Measurements from ENCODE around the gene P3H3.
A peak's percentile ranks its signal among the peaks of the same experiment; 100 is the strongest.

Gene P3H3

DNA sequence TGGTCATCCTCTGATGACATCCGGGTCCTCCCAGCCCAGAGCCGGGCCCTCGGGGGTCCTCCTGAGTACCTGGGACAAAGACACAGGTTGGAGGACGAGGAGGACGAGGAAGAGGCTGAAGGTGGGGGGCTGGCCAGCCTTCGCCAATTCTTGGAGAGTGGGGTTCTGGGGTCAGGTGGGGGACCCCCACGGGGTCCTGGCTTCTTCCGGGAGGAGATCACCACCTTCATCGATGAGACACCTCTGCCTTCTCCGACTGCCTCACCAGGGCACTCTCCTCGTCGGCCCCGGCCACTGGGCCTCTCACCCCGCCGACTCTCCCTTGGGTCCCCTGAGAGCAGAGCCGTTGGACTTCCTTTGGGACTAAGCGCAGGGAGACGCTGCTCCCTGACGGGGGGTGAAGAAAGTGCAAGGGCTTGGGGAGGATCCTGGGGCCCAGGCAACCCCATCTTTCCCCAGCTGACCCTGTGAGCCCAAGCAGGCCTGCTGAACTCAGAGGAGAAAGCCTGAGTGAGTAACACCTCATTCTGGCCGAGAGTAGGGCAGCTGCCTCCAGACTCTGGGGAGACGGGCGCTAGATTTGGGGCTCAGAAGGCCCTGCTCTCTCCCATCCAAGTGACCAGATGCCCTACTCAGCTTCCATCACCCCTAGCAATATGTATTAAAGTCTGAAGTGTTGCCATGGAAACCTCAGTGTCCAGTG is 1.3 kb upstream of the P3H3 start:
- no peak overlapping the region for H3K4me3 ChIP-seq (ENCODE audit: low read depth, low read length)
- TF ChIP-seq, protein P1, sequence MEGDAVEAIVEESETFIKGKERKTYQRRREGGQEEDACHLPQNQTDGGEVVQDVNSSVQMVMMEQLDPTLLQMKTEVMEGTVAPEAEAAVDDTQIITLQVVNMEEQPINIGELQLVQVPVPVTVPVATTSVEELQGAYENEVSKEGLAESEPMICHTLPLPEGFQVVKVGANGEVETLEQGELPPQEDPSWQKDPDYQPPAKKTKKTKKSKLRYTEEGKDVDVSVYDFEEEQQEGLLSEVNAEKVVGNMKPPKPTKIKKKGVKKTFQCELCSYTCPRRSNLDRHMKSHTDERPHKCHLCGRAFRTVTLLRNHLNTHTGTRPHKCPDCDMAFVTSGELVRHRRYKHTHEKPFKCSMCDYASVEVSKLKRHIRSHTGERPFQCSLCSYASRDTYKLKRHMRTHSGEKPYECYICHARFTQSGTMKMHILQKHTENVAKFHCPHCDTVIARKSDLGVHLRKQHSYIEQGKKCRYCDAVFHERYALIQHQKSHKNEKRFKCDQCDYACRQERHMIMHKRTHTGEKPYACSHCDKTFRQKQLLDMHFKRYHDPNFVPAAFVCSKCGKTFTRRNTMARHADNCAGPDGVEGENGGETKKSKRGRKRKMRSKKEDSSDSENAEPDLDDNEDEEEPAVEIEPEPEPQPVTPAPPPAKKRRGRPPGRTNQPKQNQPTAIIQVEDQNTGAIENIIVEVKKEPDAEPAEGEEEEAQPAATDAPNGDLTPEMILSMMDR (IDR thresholded peaks at IDR 0.05; ENCODE audit: low read depth, low read length) = no peak

DNA sequence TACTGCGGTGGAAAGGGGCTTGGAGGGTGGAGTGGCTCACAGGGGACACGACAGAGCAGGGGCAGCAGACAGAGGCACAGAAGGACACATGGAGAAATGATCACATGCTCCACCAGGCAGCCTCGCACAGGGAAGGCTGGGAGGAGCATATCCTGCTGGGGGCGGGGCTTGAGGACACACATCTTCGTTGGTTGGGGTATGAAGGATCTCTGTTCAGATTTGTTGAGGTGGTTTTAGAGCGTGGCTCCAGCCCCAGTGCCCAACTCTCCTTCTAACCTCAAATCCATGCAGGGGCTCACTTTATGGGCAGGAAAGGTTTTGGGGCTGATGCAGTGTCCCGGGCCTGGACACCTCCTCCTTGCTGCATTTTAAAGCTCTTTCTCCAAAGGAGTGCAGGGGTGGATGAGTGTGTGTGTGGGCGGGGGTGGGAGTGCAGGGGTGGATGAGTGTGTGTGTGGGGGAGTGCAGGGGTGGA is 733 bp upstream of the P3H3 start:
- H3K4me3 ChIP-seq (ENCODE audit: low read depth, low read length) = peak overlapping the region; percentile 33
- TF ChIP-seq, protein P1 (IDR thresholded peaks at IDR 0.05; ENCODE audit: low read depth, low read length) = no peak

DNA sequence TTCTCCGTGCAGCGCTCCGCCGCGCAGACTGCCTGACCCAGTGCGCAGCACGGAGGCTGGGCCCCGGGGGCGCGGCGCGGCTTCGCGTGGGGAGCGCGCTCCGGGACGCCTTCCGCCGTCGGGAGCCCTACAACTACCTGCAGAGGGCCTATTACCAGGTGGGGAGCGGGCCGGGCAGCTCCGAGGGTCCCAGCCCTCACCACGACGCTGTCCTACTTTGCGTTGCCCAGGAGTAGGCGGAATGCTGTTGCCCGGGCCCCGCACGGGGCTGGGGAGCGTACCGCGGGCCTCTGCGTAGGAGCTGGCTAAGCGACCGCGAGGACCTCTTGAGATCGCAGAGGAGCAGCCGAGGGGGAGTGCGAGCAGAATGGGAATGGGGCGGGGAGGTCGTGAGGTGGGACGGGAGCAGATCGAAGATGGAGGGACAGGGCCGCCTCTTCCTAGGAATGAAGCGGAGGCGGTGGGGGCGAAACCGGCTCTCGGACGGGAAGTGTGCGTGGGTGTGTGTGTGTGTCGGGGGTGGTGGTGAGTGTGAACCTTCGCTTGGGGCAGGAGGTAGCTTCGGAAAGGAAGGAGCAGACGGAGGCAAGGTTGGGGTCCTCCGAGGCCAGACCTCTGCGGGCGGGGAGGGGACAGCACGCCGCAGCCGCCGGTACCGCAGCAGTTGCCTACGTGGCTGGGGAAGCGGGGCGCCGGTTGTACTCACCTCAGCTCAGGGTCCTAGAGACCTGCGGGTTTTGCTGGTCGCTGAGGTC is 751 bp downstream of the P3H3 start:
- TF ChIP-seq, protein P1 (IDR thresholded peaks at IDR 0.05; ENCODE audit: low read depth, low read length) = no peak
- H3K4me3 ChIP-seq (ENCODE audit: low read depth, low read length) = peak overlapping the region; percentile 91

DNA sequence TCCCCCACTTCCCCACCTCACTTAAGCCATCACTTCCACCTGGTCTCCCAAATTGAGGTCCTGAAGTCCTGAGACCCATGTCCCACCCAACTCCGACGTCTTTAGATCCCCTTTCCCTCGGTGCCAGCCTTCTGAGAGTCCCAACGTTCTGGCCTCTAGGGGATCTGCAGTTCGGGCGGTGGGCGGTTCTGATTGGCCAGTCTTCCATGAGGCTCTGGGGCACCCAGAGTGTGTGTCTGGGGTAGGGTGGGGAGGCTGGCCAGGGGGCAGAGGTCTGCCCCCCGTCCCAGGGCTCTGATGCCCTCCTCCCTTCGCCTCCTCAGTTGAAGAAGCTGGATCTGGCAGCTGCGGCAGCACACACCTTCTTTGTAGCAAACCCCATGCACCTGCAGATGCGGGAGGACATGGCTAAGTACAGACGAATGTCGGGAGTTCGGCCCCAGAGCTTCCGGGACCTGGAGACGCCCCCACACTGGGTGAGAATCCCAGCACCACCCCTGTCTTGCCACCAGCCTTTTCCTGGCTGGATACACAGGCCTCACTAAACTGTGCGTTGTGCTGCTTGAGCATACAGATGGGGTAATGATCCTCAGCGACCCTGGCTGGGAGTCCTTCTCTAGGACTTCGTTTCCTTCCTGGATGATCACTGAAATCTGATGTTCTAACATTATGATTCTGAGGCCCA is 1.5 kb downstream of the P3H3 start:
- peak overlapping the region; percentile 91 for H3K4me3 ChIP-seq (ENCODE audit: low read depth, low read length)
- TF ChIP-seq, protein P1 (IDR thresholded peaks at IDR 0.05; ENCODE audit: low read depth, low read length) = no peak

DNA sequence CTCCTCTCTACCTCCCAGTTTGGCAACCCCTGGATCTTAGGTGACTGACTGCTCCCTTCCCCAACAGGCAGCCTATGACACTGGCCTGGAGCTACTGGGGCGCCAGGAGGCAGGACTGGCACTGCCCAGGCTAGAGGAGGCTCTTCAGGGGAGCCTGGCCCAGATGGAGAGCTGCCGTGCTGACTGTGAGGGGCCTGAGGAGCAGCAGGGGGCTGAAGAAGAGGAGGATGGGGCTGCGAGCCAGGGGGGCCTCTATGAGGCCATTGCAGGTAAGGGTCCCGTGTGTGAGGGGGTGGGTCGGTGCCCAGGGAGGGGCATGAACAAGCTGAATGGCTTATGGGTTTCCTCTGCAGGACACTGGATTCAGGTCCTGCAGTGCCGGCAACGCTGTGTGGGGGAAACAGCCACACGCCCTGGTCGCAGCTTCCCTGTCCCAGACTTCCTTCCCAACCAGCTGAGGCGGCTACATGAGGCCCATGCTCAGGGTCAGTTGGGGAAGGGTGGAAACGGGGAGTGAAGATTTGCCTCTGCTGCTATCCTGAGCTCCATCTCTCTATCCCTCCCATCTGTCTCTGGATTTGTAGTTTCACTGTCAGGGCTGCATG is 2.2 kb downstream of the P3H3 start:
- TF ChIP-seq, protein P1 (IDR thresholded peaks at IDR 0.05; ENCODE audit: low read depth, low read length) = no peak
- no peak overlapping the region for H3K4me3 ChIP-seq (ENCODE audit: low read depth, low read length)

DNA sequence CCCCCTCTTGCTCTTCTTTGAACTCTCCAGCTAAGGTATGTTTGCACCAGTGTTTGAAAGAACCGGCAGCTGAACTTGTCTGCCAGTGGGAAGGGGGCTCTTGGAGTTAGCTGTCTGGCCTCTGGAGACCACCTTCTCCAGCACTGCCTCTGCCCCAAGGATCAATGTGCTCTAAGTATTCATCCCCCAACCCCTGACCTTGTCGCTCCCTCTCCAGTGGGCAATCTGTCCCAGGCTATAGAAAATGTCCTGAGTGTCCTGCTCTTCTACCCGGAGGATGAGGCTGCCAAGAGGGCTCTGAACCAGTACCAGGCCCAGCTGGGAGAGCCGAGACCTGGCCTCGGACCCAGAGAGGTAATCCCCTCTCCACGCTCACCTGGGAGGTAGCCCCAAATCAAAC is 2.8 kb downstream of the P3H3 start:
- TF ChIP-seq, protein P1 (IDR thresholded peaks at IDR 0.05; ENCODE audit: low read depth, low read length) = no peak
- no peak overlapping the region for H3K4me3 ChIP-seq (ENCODE audit: low read depth, low read length)
